Measurements from ENCODE around the gene HOXA10.

GRCh38 chr7:27176962-27177794, 3.1 kb upstream of the HOXA10 start:
- TF ChIP-seq RAD21 (IDR thresholded peaks at IDR 0.05) (no peak), CTCF (IDR thresholded peaks at IDR 0.05; ENCODE audit: low read depth, low read length, missing input control) (no peak), REST (IDR thresholded peaks at IDR 0.05) (no peak), GABPA (IDR thresholded peaks at IDR 0.05 in 1 of 2, conservative IDR thresholded peaks at IDR 0.05 in 1 of 2) (no peak), FOXA1 (IDR thresholded peaks at IDR 0.05) (no peak), MAX (IDR thresholded peaks at IDR 0.05) (no peak), SP1 (IDR thresholded peaks at IDR 0.05) (no peak)
